Testis (tissue), 3 donors: ENCODE measurements around the gene WNK2. TPM values are rescaled to one million over a fixed set of nuclear protein-coding genes. Genes with fewer than 3 reads are reported as not detected.

Source experiments
- DNase-seq: peaks from one replicate; pipeline ENCODE4 v3.0.0-alpha.2; 2019
- H3K27ac ChIP-seq, 2 donors: fragments of 200-600 bp; sonication (generic); one replicate each; pipeline ENCODE4 v1.5.1; 2019
- H3K27me3 ChIP-seq: fragments of 200-600 bp; sonication (generic); one replicate; pipeline ENCODE4 v1.5.1; 2019
- H3K36me3 ChIP-seq: fragments of 200-600 bp; sonication (generic); one replicate; pipeline ENCODE4 v1.5.1; 2017; ENCODE audit warnings: low read depth; ENCODE audit errors: missing control alignments
- H3K4me1 ChIP-seq: fragments of 200-600 bp; sonication (generic); one replicate; pipeline ENCODE4 v1.5.1; 2019
- H3K4me3 ChIP-seq, 2 donors: fragments of 200-600 bp; sonication (generic); one replicate each; pipeline ENCODE4 v1.5.1; 2017 to 2019
- H3K9me3 ChIP-seq: fragments of 200-600 bp; sonication (generic); one replicate; pipeline ENCODE4 v1.5.1; 2017
- CTCF ChIP-seq, 3 experiments: fragments of 450-650 bp in 2 of 3; fragments of 200-600 bp in 1 of 3; sonication (generic) in 1 of 3; IDR thresholded peaks; one replicate each; pipeline ENCODE4 v1.5.1; 2016 to 2019; ENCODE audit warnings: antibody characterized with exemption in 3 of 3, mild to moderate bottlenecking in 2 of 3, moderate library complexity in 1 of 3
- POLR2A ChIP-seq: fragments of 450-650 bp; IDR thresholded peaks from one replicate; pipeline ENCODE4 v1.6.1; 2017; ENCODE audit warnings: antibody characterized with exemption, mild to moderate bottlenecking, moderate library complexity
- WGBS, 2 donors: methylation state at CpG; one replicate each; pipeline ENCODE4 v1.1.5; 2018; 5-methylcytosine and 5-hydroxymethylcytosine counted together
- intact Hi-C: fragments of 100-400 bp; cut with DNase I; formaldehyde crosslinking; loops from one replicate; pipeline ENCODE4 v1.15.1; 2023; ENCODE audit warnings: low total_unique reads
- polyA plus RNA-seq: library from polyadenylated mRNA; stranded (reverse); fragments of 350-450 nt; fragmentation: Illumina TruSeq; extraction: RNeasy Lipid Tissue Mini Kit (QIAGEN cat#74804); gene quantifications from one replicate; pipeline ENCODE4 v1.2.3, GENCODE V29; 2014; ENCODE audit warnings: low read depth, low replicate concordance; ENCODE audit not compliant: insufficient read depth
- total RNA-seq, 2 donors: library from RNA; depleted of rRNA; stranded (reverse); fragments of >200 nt; gene quantifications; one replicate each; pipeline ENCODE4 v1.2.3, GENCODE V29; 2016

The WNK2 gene
- total and polyA plus RNA-seq, 3 donors from 2014 or later: 29.0 to 91.1 (median 50.5) TPM

- TF ChIP-seq CTCF (IDR thresholded peaks at IDR 0.05) (no peak), POLR2A (no peak)
- intact Hi-C loops: loop anchor here (5.0 kb wide), 1 partner anchor 140 kb away; no protein-coding TSS in a partner anchor
- Histone ChIP-seq H3K36me3 (no peaks in the 10 kb centered on the region), H3K27ac (peak overlapping the region in 1 of 2 donors; percentile 39), H3K9me3 (no peaks in the 10 kb centered on the region), H3K27me3 (no peaks in the 10 kb centered on the region), H3K4me1 (peaks cover 60% of the 10 kb centered on the region), H3K4me3 (no peak overlapping the region)
- DNase-seq: peak; percentile 14
- 85 to 92% methylated on average over 15 to 16 of the region's 16 CpGs for WGBS, 2 donors
These were observed 118.1 kb downstream of the WNK2 start for GRCh38 chr9:93301911-93302541.

DNA sequence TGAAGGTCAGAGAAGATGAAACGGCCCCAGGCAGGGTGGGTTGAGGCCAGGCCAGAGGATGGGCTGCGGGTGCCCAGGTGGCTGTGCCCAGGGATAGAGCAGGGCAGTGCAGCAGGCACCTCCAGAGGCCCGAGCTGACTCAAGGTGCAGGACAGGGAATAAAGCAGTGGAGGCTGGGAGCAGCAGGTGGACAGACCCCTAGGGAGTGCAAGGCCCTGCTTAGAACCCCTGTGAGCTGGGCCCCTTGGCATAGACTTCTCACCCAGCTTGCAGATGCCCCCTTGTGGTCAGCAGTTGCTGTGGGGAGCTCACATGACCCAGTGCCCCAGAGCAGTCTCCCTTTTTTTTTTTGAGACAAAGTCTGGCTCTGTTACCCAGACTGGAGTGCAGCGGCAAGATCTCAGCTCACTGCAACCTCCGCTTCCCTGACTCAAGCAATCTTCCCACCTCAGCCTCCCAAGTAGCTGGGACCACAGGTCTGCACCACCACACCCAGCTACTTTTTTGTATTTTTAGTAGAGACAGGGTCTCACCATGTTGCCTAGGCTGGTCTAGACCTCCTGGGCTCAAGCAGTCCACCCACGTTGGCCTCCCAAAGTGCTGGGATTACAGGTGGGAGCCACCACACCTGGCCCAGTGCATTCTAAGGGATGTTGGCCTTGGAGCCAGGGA, 118.8 kb downstream of the WNK2 start:
- Histone ChIP-seq H3K27ac (peak overlapping the region in 1 of 2 donors; percentile 39), H3K36me3 (no peaks in the 10 kb centered on the region), H3K27me3 (no peaks in the 10 kb centered on the region), H3K4me1 (peaks cover 60% of the 10 kb centered on the region), H3K9me3 (no peaks in the 10 kb centered on the region), H3K4me3 (no peak overlapping the region)
- TF ChIP-seq POLR2A: no peak
- peak; percentile 26 to 44 (median 28) for TF ChIP-seq CTCF (IDR thresholded peaks at IDR 0.05)
- intact Hi-C loops: loop anchor here (5.0 kb wide), 1 partner anchor 140 kb away; no protein-coding TSS in a partner anchor
- WGBS, 2 donors: 76 to 89% methylated on average over 6 of the region's 6 CpGs
- DNase-seq: peak; percentile 71

GRCh38 chr9:93303258-93303771, 119.4 kb downstream of the WNK2 start:
- intact Hi-C loops: loop anchor here (5.0 kb wide), 1 partner anchor 141 kb away; no protein-coding TSS in a partner anchor
- Histone ChIP-seq H3K4me1 (peaks cover 54% of the 10 kb centered on the region), H3K27me3 (no peaks in the 10 kb centered on the region), H3K36me3 (no peaks in the 10 kb centered on the region), H3K9me3 (no peaks in the 10 kb centered on the region), H3K4me3 (no peak overlapping the region), H3K27ac (no peak overlapping the region)
- DNase-seq: peak; percentile 7
- WGBS, 2 donors: 91 to 96% methylated on average over 4 to 11 of the region's 11 CpGs
- no peak for TF ChIP-seq POLR2A
- no peak for TF ChIP-seq CTCF (IDR thresholded peaks at IDR 0.05)

GRCh38 chr9:93303806-93304573, 120.1 kb downstream of the WNK2 start:
- H3K27me3 ChIP-seq: no peaks in the 10 kb centered on the region
- H3K9me3 ChIP-seq: no peaks in the 10 kb centered on the region
- 87 to 92% methylated on average over 12 to 19 of the region's 19 CpGs for WGBS, 2 donors
- H3K4me3 ChIP-seq: no peak overlapping the region
- H3K4me1 ChIP-seq: peaks cover 48% of the 10 kb centered on the region
- H3K27ac ChIP-seq: peak overlapping the region; percentile 62 to 70
- intact Hi-C loops: loop anchor here (5.0 kb wide), 1 partner anchor 142 kb away; no protein-coding TSS in a partner anchor
- H3K36me3 ChIP-seq: no peaks in the 10 kb centered on the region
- peak; percentile 9 for DNase-seq
- TF ChIP-seq POLR2A (no peak), CTCF (IDR thresholded peaks at IDR 0.05) (no peak)
